ENCODE measurements around the gene EOLA2.
"Not testable (repeated sequence)": the region's sequence is repeated elsewhere in the genome, so short reads cannot be mapped to it uniquely, and the experiment has no call there.

EOLA2 gene

DNA sequence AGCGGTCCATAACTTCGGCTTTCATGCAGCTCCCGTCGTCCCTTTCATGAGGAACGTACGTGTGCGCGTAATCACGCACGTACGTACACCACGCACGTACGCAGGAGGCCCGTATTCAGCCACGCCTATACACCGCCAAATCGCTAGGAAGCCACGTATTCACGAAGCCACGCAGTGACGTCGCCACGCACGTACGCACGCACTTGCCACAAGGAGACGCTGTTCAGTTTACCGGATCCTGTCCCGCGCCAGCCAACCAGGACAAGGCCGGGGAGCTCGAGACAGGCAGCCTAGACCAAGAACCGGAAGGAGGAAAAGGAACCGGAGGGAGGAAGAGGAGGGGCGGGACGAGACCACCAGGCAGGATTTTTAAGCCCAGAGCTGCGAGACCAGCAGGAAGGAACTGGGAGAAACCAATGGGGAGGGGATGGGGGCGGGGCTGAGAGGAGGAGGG, at the start of gene EOLA2:
EOLA2 (minus strand) TSS at position 65 of the 454 bp plus-strand sequence. CDS start 4,617 bp downstream, outside the sequence.
- peak; percentile 89 for FAIRE-seq

DNA sequence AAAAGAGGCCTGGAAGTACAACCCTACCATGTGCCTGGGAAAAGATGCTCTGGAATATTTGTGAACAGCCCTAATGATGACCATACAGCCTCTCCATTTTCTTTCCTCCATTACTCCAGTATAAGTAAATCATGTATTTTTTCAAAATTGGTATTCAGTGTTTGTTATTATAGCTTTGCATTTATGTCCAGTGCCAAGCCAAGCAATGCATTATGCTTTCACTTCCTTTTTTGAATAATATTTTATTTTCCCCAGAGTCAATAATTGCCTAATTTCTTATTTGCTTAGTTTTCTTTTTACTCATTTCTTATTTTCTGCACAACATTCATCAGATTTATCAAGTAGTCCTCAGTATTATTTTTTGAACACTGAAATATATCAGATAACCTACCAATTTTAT, 49.3 kb upstream of the EOLA2 start:
- no peak for FAIRE-seq

DNA sequence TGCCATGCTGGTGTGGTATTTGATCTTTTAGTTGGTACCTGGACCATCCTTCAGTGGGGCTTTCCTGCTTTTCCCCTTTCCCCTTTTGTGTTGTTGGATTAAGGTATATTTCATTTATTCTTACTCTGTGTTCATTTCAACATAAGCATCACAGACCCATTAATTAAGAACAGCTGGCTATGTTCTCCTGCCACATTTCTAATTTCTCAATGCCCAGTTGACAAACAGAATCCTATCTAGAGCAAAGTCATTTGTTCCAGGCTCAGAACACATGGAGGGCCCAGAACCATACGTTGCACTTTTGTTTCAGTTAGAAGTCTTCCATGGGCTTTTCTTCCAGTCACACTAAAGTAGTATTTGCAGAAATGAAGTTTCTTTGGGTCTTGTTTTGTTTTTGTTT, 46.1 kb upstream of the EOLA2 start:
- FAIRE-seq: no peak

DNA sequence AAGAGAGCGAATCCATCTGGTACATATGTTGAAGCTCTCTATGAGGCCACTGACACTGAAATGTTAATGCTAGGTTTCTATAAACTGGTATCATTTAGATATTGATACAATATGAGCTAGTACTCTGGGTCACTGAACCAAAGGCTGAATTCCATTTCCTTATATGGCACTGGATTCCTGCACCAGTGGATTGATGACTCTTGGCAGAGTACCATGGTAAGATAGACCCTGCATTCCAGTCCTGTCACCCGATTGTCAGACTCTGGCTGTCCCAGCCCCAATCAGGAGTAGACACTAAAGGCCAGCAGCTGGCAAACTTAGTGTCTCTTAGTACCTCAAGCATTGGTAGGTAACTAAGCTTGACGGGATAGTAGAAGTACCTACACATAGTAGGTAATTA, 44.0 kb upstream of the EOLA2 start:
- FAIRE-seq: no peak

DNA sequence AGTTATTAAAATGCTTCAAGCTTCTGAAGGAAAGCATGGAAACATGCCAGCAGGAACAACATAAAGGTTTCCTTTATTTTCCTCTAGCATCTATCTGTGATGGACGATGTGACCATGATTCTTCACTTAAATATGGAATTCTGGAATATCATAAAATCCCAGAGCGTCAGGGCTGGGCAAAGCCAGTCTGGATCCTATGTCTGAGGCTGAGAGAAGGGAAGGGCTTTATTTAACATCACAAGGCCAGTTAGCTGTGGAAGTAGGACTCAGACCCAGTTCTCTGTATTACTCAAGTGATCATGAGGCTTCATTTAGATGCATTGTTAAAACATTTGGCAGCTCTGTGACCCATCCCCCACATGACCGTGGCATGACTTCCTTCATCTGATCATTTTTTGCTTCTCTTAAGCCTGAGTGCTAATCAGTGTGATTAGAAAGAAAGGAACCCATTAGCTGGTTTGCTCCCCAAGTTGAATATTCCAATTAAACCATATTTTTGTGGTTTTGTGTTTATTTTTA, 40.9 kb upstream of the EOLA2 start:
- FAIRE-seq: no peak

DNA sequence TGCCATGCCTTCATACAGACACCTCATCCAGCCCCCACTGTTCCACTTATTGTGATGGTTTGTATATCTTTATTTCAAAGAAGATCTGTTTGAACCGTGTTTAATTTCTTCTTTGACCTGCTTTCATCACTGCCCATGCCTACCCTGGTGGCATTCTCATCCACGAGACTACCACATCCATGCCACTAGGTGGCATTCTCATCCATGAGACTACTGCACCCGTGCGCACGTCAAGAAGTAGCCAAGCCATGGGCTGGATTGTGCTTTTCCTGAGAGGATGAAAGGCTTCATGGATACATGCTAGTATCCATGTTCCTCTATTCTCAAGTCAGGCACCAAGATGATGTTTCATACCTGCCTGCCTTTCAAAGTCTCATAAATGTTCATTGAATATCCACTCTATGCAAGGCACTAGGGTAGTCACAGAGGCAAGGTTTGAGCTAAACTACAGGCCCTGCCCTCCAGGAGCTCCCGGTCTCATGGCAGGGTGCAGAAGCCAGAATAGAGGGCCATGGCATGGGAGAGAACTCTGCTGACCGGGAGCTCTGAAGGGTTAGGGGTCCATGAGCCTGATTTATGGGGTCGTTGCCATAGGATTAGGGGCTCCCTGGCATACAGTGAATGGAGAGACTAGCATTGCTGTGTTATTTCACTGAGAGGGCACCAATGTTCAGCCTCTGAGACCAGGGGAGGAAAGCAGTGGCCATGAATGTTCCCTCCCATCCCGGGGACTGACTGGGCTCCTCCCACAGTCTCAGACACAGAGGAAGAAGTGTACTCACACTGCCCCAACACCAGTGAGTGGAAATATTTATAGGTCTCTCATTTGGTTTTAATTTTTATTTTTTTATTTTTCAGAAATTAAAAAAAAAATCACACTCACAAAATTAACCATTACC, 24.8 kb upstream of the EOLA2 start:
- FAIRE-seq: no peak

DNA sequence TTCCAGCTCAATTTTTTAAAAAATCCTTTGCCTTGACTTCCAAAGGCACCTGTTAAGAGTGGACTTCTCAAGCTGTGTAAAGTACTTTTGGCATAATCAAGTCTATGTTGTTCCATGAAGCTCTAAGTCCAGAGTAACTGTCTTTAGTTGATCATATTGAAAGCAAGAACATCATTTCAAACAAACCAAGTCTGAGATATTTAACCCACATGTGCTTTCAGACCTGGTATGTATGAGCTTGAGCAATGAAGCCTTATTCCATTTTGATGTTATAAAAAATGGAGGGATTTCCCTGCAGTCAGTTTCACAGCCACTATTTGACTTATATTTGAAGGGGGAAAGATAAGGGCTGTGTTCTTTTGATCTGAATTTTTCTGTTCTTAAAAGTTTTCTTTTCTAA, 23.7 kb upstream of the EOLA2 start:
- no peak for FAIRE-seq

DNA sequence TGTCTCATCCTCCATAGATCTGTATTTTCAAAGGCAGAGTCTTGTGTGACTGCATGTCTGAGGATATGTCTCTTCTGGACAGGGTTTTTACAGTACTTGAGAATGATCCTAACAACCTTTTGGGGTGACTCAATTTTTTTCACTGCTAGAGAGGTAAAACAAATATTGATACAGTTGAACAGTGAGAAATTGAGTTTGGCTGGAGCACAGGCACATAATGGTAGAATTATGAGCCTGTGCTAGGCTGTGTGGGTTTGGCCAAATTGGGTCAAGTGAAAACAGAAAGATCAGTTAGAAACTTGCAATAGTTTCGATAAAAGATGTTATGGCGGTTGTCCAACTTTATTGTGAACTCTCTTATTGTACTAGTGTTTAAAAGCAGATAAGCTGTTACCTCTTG, 23.3 kb upstream of the EOLA2 start:
- no peak for FAIRE-seq

DNA sequence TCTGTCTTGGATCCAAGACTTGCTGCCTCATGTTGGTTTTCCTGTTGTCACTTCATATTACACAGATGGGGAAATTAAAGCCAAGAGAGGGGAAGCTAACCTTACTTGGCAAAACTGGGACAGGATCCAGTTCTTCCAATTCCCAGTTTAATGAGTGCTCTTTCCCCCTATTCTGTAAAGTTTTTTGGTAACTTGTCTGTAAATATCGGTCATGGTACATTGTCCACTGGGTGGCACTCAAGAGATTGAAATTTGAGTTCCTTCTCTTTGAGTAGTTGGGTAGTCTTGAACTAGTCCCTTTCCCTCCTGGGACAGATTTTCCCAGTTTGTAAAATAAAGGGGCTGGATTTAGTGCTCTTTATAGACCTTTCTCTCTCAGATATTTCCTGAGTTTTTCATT, 12.4 kb upstream of the EOLA2 start:
- no peak for FAIRE-seq

DNA sequence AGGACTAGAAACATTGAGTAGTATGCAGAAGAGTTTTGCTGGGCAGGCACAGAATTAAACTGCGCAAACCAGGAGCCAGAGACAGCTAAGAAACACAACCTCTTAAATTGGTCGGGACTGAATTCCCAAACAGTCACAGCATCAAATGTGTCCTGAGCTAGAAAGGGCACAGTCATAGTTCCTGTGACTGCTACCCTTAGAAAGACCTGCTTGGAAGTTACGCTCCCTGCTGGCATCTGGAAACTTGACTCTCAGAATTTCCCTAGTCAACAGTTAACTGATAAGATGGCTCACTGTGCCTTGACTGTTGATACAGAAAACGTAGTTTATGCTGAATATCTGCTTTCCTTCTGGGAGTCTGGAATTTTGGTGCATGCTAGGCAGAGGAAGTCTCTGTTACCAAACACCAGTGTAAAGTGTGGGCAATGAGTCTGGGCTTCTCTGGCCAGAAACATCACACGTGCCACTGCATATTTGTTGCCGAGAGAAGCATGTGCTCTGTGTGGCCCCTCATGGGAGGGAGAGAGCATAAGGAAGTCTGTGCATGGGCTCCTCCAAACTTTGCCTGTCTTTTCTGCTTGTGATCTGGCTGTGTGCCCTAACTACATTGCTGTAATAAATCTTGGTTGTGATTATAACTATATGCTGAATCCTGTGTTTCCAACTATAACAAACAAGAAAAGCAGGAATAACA, 11.6 kb upstream of the EOLA2 start:
- no peak for FAIRE-seq

DNA sequence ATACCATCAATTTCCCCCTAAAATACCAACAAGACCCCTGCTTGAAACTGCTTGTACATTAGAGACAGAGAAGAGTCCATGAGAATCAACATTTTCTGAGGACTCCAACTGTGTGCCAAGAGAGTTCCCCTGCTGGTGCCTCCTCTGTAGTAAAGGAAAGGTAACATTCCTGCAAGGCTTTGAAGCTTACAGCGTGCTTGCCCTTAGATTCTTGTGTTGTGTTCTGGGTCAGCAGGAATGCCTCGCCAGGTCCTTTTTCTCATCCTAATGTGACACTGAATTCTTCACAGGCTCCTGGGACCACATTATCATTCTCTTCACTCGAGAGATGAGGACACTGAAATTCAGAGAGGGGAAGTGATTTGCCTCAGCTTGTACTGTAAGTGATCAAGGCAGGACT, 9.7 kb upstream of the EOLA2 start:
- FAIRE-seq: no peak

DNA sequence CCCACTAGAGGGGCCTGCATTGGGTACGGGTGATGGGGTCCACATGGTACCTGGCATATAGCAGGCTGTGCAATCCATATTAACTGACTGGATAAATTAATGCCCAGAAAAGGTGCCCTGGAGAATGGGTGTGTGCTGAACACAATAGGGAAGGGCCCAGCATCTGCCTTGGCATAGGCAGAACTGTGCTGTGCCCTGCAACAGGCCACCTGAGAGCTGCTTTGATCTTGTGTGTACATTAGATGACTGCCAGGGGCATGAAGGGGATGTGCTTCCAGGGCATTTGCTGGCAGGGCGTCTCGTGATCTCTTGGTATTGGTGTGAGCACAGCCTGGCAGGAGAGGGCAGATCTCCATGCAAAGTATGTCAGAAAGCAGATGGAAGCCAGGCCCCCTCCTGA, 8.6 kb upstream of the EOLA2 start:
- not testable (repeated sequence) for FAIRE-seq

DNA sequence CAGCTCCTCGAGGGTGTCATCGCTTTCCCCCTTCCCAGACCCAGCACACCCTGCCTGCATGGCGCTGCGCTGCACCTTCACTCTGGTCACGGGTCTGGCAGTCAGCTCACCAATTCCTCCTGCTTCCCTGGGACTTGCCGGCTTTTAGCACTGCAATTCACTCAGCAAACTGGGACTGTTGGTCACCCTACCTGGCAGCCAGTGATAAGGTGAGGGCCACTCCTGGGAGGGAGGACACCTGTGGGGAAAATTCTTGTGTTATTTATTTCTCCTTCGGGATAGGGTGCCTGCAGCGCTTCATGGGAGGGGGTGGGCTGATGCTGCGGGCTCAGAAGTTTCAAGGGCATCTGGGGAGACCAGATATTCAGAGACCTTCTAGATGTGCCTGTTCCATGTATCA, 7.5 kb upstream of the EOLA2 start:
- not testable (repeated sequence) for FAIRE-seq

DNA sequence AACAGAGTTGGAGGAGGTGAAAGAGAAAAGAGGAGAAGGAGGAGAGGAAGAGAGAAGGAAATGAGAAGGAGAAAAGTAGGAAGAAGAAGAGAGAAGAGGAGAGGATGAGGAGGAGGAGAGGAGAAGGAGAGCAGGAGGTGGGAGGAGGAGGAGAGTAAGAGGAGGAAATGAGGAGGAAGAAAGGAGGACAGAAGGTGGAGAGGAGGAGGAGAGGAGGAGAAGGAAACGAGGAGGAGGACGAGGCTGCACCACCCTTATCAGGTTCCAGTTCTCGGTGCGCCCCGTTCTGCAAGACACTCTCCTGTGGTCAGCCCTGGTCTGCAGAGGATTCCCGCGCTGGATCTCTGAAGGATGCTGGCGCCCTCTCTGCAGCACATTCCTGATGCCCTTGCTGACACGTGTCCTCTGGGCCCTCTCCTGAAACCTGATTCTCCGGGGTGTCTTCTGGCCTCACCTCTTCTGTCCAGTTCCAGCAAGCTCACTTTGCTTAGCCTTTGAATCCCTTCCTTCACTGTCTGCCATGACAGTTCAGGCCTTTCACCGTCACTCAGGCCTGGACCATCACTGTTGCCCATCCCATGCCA, 6.9 kb upstream of the EOLA2 start:
- FAIRE-seq: not testable (repeated sequence)

DNA sequence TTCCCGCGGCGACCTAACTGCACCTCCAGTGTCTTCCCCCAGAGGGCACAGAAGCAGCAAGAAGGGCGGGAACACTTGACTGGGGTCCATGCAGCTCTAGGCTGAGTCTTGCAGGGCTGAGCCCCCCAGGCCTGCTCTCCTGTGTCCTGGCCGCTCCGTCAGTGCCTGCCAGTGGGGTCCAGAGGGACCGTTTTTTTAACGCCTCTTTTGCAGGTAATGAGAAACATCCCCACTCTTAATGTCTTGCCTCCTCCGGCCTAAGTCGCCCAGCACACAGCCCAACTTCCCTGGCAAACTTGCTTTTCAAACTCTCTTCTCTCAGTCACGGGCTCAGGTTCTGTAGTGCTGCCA, 2.4 kb upstream of the EOLA2 start:
- FAIRE-seq: not testable (repeated sequence)

DNA sequence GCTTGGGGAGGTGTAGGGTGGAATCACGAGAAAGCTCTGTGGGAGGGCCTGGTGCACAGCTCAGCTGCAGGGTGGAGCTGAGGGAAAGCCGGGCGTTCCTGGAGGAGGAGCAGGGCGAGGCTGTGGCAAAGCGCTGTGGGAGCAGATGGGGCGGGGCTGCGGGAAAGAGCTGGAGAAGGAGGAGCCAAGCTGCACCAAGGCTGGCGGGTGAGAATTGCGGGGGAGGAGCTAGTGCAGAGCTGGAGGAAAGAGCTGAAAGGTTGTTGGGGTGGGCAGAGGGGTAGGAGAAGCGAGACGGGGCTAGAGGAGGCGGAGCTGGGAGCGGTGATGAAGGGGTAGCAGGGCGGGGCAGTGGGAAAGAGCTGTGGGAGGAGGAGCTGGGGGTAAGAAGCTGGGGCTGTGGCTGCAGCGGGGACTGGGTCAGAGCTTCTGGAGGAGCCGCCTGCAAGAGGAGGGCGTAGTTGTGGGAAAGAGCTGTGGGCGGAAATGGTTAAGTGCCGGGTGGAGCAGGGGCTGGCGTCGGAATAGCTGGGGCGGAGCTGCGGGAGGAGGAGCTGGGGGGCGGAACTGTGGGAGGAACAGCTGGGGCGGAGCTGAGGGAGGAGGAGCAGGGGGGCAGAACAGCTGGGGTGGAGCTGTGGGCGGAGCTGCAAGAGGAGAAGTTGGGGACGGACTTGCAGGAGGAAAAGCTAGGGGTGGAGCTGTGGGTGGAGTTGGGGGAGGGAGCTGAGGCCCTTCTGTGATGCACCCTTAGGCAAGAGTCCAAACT, 1.8 kb upstream of the EOLA2 start:
- peak; percentile 84 for FAIRE-seq

DNA sequence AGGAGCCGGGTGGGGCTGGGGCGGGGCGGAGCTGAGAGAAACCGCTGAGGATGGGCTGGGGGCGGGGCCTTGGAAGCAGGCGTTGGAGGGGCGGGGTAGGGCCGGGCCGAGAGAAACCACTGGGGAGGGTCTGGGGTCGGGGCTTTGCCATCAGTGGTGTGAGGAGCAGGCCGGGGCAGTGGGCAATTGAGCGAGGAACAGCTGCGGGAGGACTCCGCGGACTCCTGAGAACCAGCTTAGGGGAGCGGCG, 1.3 kb upstream of the EOLA2 start:
- no peak for FAIRE-seq

DNA sequence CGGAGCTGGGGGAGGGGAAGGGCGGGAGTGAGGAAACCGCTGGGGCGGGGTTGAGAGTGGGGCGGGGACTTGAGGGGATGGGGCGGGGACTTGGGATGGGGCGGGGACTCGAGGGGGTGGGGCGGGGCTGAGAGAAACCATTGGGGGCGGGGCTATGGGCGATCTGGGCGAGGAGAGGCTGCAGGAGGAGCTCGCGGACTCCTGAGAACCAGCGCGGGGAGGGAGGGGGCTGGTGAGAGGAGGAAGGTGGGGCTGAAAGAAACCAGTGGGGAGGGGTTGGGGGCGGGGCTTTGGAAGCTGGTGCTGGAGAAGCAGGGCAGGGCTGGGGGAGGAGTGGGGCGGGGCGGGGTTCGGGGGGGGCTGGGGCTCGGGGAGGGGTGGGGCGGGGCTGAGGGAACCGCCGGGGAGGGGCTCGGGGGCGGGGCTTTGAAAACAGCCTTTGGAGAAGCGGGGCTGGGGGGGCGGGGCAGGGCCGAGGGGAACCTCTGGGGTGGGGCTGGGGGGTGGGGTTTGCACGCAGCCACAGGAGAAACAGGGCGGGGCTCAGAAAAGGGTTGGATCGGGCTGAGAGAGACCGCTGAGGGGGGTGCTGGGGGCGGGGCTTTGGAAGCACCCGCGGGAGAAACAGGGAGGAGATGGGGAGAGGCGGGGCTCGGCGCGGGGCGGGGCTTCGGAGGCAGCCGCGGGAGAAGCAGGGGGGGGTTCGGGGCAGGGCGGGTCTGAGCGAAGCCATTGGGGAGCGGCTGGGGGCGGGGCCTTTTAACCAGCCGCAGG, 777 bp upstream of the EOLA2 start:
- no peak for FAIRE-seq

DNA sequence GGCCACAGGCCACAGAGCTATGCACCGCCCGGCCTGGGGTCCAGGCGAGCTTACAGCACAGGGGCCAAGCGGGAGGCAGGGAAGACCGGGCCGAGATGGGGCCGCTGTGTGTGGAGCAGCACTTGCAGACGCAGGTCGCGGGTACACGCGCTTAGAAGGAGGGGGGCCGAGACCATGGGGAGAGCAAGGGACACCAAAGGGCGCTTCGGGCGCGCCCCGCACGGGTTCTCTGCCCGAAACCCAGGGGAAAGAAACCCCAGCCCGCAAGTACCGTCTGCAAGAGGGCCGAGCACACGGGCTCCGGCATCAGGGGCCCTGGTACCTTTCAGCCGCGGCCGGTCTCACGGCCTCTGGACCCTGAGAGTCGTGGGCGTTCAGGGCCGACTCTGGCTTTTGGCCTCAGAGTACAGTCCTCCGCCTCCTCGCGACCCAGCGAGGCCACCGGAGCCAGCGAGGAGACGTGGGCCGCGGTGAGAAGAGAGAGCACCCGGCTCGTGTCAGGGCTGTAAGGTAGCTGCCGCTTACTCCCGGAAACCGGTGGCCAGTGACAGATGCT, 342 bp downstream of the EOLA2 start:
- no peak for FAIRE-seq

DNA sequence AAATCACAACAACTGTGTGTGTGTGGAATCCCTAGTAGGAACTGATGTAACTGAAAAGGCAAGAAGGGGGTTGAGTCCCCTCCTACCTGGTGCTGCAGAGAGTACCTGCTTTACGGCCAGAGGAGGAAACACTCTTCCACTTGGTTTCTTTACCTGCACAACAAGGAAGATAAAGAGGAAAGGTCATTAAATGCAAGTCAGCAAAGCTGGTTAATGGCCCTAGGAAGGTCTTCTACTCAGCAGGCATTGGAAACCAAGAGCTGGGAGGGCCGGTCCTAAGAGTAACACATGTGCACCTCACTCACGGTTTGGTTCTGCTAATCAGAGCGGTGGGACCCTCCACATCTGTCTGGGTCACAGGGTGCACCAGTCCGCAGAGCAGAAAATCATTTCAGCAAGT, 963 bp downstream of the EOLA2 start:
- not testable (repeated sequence) for FAIRE-seq

DNA sequence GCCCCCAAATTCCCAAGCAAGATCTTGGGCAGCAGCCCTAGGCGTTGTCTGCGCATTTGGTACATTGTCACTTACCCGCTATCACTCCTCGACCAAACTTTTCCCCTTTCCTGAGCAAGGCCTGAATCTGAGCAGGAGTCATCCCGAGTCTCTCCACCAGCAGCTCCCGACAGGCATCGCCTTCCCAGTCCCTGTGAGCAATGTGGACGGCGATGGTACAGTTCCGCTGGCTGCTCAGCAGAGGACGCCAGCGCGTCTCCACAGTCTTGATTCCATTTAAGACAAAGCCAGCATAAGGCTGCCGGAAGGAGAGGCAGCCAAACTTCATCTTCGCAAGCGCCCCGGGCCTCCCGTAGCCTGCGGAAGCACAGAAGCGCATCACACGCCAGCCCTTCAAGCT, 4.7 kb downstream of the EOLA2 start:
- not testable (repeated sequence) for FAIRE-seq

DNA sequence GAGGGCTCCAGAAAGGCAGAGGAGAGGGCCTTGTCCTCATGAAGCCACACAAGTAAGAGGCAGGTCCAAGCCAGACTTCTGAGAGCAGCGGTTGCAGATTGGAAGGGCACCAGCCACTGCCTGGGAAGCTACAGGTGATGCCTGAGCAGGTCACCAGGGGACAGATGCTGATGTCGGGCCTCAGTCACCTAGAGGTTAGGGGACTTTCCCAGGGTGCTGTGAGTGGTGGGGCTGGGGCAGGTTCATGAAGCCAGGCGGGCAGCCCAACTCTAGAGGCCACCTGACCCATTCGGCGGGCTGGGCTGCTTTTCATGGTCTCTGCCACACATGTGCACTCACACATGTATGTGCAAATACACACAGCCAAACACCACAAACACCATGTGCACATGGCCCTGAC, 5.3 kb downstream of the EOLA2 start:
- not testable (repeated sequence) for FAIRE-seq
